Measurements from ENCODE around the gene NPAS2. TPM values are rescaled to one million over a fixed set of nuclear protein-coding genes. Genes with fewer than 3 reads are reported as not detected.

NPAS2 gene
- total RNA-seq, 1 experiment from 2014 or later: 20.4 TPM

DNA sequence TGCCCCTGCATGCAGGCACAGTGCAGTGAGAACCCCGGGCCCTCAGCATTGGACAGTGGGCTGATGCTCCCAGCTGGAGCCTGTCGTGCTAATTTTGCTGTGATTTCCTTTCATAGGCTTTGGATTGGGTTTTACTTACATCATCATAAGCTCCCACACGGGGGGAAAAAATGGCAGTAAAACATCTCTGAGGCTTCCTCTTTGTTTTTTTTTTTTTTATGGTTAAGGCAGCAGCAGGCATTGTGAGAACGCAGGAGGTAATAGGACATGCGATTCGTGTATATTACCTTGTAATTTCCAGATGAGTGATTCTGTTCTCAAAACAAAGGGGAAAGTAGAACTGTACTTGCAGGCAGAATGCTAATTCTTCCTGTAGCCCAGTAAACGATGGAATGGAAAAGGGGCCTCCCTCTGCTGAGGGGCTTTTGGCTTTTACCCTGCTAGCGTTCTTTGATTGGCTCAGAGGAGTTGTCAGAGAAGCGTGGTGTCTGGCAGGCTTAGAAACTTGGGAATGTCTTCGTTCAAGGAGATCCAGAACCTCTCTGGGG, 89.7 kb downstream of the NPAS2 start:
- no peak overlapping the region for H3K4me2 ChIP-seq (ENCODE audit: low read length)
- no TSS peak for BruUV-seq (replicated peaks)
- ChIA-PET CTCF (no interaction called here), POLR2A (no interaction called here), RAD21 (ENCODE audit: low non-redundant PET in 1 of 2, low total read pairs in 2 of 2, uncharacterized antibody in 2 of 2, unreplicated experiment in 2 of 2) (no interaction called here)
- ATAC-seq (no peak), DNase-seq (ENCODE audit: low read depth, low spot score) (no peak)
- no peak overlapping the region for H3K27ac ChIP-seq (ENCODE audit: low read depth, low read length)
- H3K9me3 ChIP-seq (ENCODE audit: control insufficient read depth in 1 of 2, insufficient read depth in 1 of 2, low read depth in 1 of 2, low read length in 2 of 2): no peaks in the 10 kb centered on the region
- H3K36me3 ChIP-seq (ENCODE audit: control insufficient read depth in 1 of 2, insufficient read depth in 2 of 2, low read length in 2 of 2): no peaks in the 10 kb centered on the region
- H2AFZ ChIP-seq (ENCODE audit: low read depth, low read length, poor library complexity, severe bottlenecking): no peak overlapping the region
- no peaks in the 10 kb centered on the region for H3K9me2 ChIP-seq (ENCODE audit: insufficient read depth)
- intact Hi-C loops (cut with micrococcal nuclease): no loop called here
- H4K20me1 ChIP-seq (ENCODE audit: insufficient read depth): no peaks in the 10 kb centered on the region
- TF ChIP-seq, protein P1, sequence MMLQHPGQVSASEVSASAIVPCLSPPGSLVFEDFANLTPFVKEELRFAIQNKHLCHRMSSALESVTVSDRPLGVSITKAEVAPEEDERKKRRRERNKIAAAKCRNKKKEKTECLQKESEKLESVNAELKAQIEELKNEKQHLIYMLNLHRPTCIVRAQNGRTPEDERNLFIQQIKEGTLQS (IDR thresholded peaks at IDR 0.05): no peak
- TF ChIP-seq ZNF274 (IDR thresholded peaks at IDR 0.05; ENCODE audit: low read depth, low read length) (no peak), ELF1 (IDR thresholded peaks at IDR 0.05; ENCODE audit: borderline replicate concordance, low read depth) (no peak), YY1 (IDR thresholded peaks at IDR 0.05; ENCODE audit: extremely low read depth, insufficient replicate concordance, low read depth, low read length) (no peak), ZFX (IDR thresholded peaks at IDR 0.05) (no peak), RAD21 (IDR thresholded peaks at IDR 0.05; ENCODE audit: low read depth) (no peak)
- H3K9ac ChIP-seq (ENCODE audit: low read length): no peak overlapping the region
- H3K27me3 ChIP-seq (ENCODE audit: insufficient read depth, low read length): no peaks in the 10 kb centered on the region
- H3K4me3 ChIP-seq (replicated peaks in 1 of 2; ENCODE audit: low read depth in 1 of 2, low read length in 2 of 2): no peak overlapping the region
- H3K4me1 ChIP-seq (ENCODE audit: control insufficient read depth in 1 of 2, insufficient read depth in 2 of 2, low read length in 2 of 2): peaks cover 2 to 3% of the 10 kb centered on the region in 2 experiments; a peak in 1 of 4 replicates
- H3K79me2 ChIP-seq (ENCODE audit: insufficient read depth, low read length): no peaks in the 10 kb centered on the region

DNA sequence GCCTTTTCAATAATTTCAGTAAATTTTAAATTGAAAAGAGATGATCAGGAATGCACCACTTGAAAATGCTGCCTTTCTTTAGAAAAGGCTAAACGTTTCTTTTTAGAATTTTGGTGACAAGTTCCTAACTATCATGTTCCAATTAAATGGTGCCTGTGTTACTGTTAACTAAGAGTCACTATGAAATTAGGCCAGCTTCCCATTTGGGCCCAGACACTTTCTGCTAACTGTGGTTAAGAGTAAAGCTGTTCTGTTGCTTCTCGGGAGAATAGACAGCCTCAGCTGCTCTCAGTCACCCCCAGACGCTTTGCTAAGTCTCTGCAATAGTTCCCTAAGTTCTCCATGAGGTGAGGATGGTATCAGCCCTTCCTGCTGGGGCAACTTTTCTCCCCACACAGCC, 90.2 kb downstream of the NPAS2 start:
- Histone ChIP-seq H2AFZ (ENCODE audit: low read depth, low read length, poor library complexity, severe bottlenecking) (no peak overlapping the region), H3K4me2 (ENCODE audit: low read length) (no peak overlapping the region), H3K79me2 (ENCODE audit: insufficient read depth, low read length) (no peaks in the 10 kb centered on the region), H3K27ac (ENCODE audit: low read depth, low read length) (no peak overlapping the region), H3K9me3 (ENCODE audit: control insufficient read depth in 1 of 2, insufficient read depth in 1 of 2, low read depth in 1 of 2, low read length in 2 of 2) (no peaks in the 10 kb centered on the region), H3K9ac (ENCODE audit: low read length) (no peak overlapping the region), H3K9me2 (ENCODE audit: insufficient read depth) (no peaks in the 10 kb centered on the region), H3K4me1 (ENCODE audit: control insufficient read depth in 1 of 2, insufficient read depth in 2 of 2, low read length in 2 of 2) (no peaks in the 10 kb centered on the region), H3K4me3 (replicated peaks in 1 of 2; ENCODE audit: low read depth in 1 of 2, low read length in 2 of 2) (no peak overlapping the region), H4K20me1 (ENCODE audit: insufficient read depth) (no peaks in the 10 kb centered on the region), H3K27me3 (ENCODE audit: insufficient read depth, low read length) (no peaks in the 10 kb centered on the region), H3K36me3 (ENCODE audit: control insufficient read depth in 1 of 2, insufficient read depth in 2 of 2, low read length in 2 of 2) (no peaks in the 10 kb centered on the region)
- ChIA-PET RAD21 (ENCODE audit: low non-redundant PET in 1 of 2, low total read pairs in 2 of 2, uncharacterized antibody in 2 of 2, unreplicated experiment in 2 of 2) (no interaction called here), POLR2A (no interaction called here), CTCF (no interaction called here)
- no peak for ATAC-seq
- BruUV-seq (replicated peaks): no TSS peak
- TF ChIP-seq SP1 (IDR thresholded peaks at IDR 0.05; ENCODE audit: low read depth): no peak
- no peak for TF ChIP-seq FOSL1 (IDR thresholded peaks at IDR 0.05; ENCODE audit: low read depth)
- TF ChIP-seq EZH2 (IDR thresholded peaks at IDR 0.05): no peak
- no peak for TF ChIP-seq YY1 (IDR thresholded peaks at IDR 0.05; ENCODE audit: extremely low read depth, insufficient replicate concordance, low read depth, low read length)
- TF ChIP-seq POLR2A (IDR thresholded peaks at IDR 0.05; ENCODE audit: borderline replicate concordance, extremely low read depth, insufficient read depth, insufficient read length): no peak
- no peak for TF ChIP-seq CBX3 (IDR thresholded peaks at IDR 0.05; ENCODE audit: low read depth)
- no peak for TF ChIP-seq RAD21 (IDR thresholded peaks at IDR 0.05; ENCODE audit: low read depth)
- TF ChIP-seq, protein P1 (IDR thresholded peaks at IDR 0.05): no peak
- no peak for TF ChIP-seq EZH2phosphoT487 (IDR thresholded peaks at IDR 0.05; ENCODE audit: borderline replicate concordance)
- TF ChIP-seq SIN3A (IDR thresholded peaks at IDR 0.05; ENCODE audit: low read depth): no peak
- no peak for TF ChIP-seq ZNF274 (IDR thresholded peaks at IDR 0.05; ENCODE audit: low read depth, low read length)
- TF ChIP-seq, protein P2, sequence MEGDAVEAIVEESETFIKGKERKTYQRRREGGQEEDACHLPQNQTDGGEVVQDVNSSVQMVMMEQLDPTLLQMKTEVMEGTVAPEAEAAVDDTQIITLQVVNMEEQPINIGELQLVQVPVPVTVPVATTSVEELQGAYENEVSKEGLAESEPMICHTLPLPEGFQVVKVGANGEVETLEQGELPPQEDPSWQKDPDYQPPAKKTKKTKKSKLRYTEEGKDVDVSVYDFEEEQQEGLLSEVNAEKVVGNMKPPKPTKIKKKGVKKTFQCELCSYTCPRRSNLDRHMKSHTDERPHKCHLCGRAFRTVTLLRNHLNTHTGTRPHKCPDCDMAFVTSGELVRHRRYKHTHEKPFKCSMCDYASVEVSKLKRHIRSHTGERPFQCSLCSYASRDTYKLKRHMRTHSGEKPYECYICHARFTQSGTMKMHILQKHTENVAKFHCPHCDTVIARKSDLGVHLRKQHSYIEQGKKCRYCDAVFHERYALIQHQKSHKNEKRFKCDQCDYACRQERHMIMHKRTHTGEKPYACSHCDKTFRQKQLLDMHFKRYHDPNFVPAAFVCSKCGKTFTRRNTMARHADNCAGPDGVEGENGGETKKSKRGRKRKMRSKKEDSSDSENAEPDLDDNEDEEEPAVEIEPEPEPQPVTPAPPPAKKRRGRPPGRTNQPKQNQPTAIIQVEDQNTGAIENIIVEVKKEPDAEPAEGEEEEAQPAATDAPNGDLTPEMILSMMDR (IDR thresholded peaks at IDR 0.05 in 2 of 3, conservative IDR thresholded peaks at IDR 0.05 in 1 of 3; ENCODE audit: borderline replicate concordance in 1 of 3, insufficient read depth in 1 of 3, low read depth in 2 of 3, low read length in 2 of 3): no peak
- no peak for TF ChIP-seq CEBPB (IDR thresholded peaks at IDR 0.05; ENCODE audit: low read depth)
- TF ChIP-seq TCF7L2 (IDR thresholded peaks at IDR 0.05; ENCODE audit: borderline replicate concordance, extremely low read depth, insufficient read depth, insufficient read length): no peak
- no peak for TF ChIP-seq ELF1 (IDR thresholded peaks at IDR 0.05; ENCODE audit: borderline replicate concordance, low read depth)
- TF ChIP-seq, protein P3, sequence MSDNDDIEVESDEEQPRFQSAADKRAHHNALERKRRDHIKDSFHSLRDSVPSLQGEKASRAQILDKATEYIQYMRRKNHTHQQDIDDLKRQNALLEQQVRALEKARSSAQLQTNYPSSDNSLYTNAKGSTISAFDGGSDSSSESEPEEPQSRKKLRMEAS (IDR thresholded peaks at IDR 0.05): no peak
- no peak for TF ChIP-seq JUND (IDR thresholded peaks at IDR 0.05)
- no peak for DNase-seq (ENCODE audit: low read depth, low spot score)
- intact Hi-C loops (cut with micrococcal nuclease): no loop called here

Measured in HCT116 (cell line).